Erythroblast (primary cell): ENCODE data around the gene CMPK2.

Experiments used
- GATA1 ChIP-seq: IDR thresholded peaks from 2 replicates; pipeline ENCODE4 v1.6.1; 2011; ENCODE audit warnings: low read depth, mild to moderate bottlenecking, control low read depth, low read length, moderate library complexity
- POLR2A ChIP-seq: IDR thresholded peaks from 2 replicates; pipeline ENCODE4 v1.6.1; 2011; ENCODE audit warnings: mild to moderate bottlenecking, low read length

DNA sequence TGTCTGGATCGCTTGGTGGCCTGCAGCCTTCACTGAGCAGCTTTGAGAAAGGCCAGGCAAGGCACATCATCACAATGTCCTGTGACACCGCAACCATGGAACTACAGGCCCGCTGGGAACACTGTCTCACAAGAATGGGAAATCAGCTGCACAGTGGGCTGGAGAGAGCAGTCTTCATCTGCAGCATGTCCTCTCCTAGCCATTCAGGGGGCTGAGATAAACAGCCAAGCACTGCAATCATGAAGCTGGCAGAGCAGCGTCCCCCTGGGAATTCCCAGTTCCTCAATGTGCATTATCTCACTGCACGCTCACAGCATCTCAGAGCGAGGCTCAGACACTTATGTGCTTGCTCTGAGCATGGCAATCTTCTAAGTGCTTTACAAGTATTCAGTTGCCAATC is 1.9 kb downstream of the CMPK2 start:
- TF ChIP-seq POLR2A (peak; percentile 40), GATA1 (no peak)
